H1 (cell line): ENCODE results near the gene TRMT2B. TPM values are rescaled to one million over a fixed set of nuclear protein-coding genes. Genes with fewer than 3 reads are reported as not detected.

Experiments used
- CBX5 ChIP-seq: fragments of 300-800, 300-1000 bp; sonication (generic); IDR thresholded peaks from 2 replicates; pipeline ENCODE4 v1.7.1; 2016; ENCODE audit warnings: antibody characterized with exemption, low read length, low read depth
- CTBP2 ChIP-seq: IDR thresholded peaks from 2 replicates; pipeline ENCODE4 v1.7.0; 2011; ENCODE audit warnings: borderline replicate concordance, mild to moderate bottlenecking, moderate library complexity, mixed read lengths, low read length; ENCODE audit not compliant: insufficient read depth, insufficient read length
- NRF1 ChIP-seq: IDR thresholded peaks from 2 replicates; pipeline ENCODE4 v1.6.1; 2011; ENCODE audit warnings: mild to moderate bottlenecking, low read depth, low read length, improper control_type of control experiment
- polyA plus RNA-seq, 7 experiments: library from polyadenylated mRNA; depleted of rRNA in 3 of 7; stranded (reverse) in 5 of 7; unstranded in 2 of 7; fragments of >200 nt in 5 of 7; fragments of 200-250 nt in 2 of 7; gene quantifications; 1 replicate in 5 of 7; 2 replicates in 1 of 7; 4 replicates in 1 of 7; pipeline versions ENCODE4 v1.2.1 to v1.2.3, GENCODE V29; 2011 to 2013; ENCODE audit warnings: missing spikeins in 2 of 7, mixed read lengths in 2 of 7
- total RNA-seq: library from RNA; stranded (reverse); fragmentation: NEBNext Ultra II Directional; extraction: Animal tissue kit (Norgen Biotek cat#: 25700); gene quantifications from 2 replicates; pipeline ENCODE4 v1.2.1, GENCODE V29; 2021

Gene TRMT2B
- total and polyA plus RNA-seq, 2 of the 8 experiments (the other 6 are each of a cell fraction or from before 2014, with no cell fraction given), result 12.1 to 12.4 TPM

DNA sequence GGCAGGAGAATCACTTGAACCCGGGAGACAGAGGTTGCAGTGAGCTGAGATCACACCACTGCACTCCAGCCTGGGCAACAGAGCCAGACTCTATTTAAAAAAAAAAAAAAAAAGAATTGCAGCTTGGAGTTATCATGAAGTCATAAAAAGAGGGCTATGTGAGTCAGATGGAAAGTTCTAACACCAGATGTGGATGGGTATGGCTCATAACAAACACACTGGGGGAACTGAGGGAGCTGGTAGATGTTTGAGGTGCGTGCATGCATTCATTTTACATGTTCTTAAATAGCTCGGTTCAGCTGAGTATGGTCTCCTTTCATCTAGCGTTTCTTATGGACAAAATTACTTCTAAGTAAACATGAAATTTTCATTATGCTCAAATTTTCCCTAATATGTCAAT lies 11.7 kb downstream of the TRMT2B start (continued):
- TF ChIP-seq CTBP2, result no peak
- TF ChIP-seq NRF1, result no peak
- no peak for TF ChIP-seq CBX5
- TF ChIP-seq, all 59 proteins: peak for 0
